TTC549 (cell line): ENCODE measurements around the gene ABHD14A.
"Not testable (repeated sequence)": the region's sequence is repeated elsewhere in the genome, so short reads cannot be mapped to it uniquely, and the experiment has no call there.

Source experiments
- FAIRE-seq: peaks from 2 replicates; lab custom pipeline; 2012; peaks lifted over from hg19 to GRCh38; lab: Jason Lieb, UNC

Gene ABHD14A

DNA sequence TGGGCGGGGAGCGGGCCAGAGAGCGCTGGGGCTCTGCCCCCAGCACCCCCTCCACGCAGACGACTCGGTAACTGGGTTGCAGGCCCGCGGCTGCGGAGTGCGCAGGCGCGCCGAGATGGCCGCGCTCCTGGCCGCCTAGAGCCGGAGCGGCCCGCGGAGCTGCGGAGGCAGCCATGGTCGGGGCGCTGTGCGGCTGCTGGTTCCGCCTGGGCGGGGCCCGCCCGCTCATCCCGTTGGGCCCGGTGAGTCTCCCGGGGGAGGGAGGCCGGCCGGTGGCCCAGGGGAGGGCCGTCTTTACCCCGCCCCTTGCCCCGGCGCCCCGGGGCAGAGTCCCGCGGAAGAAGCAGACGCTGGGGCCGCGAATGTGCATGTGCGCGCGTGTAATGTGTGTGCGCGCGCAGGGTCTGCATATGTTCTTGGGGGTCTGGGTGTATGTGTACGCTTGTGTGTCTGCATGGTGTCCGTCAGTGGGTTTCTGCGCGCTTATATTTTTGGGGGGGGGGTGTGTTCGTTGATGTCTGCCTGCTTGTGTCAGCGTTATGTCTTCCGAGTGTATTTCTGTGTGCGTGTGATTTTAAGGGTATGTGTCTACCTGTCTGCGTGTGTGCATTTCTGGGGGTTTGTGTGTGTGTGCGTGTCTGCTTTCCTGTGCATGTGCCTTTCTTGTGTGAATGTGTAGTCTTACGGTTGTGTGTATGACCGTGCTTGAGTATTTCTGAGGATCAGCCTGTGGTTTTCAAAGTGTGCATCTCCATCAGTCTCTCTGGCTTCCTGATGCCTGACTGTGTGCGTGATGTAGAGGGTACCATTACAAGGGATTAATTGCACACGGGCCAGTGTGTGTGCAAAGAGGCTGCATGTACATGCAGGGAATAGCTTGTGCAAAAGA lies at the start of gene ABHD14A:
ABHD14A (plus strand) TSS at position 102 of the 889 bp plus-strand sequence; CDS start at position 174, 72 bp downstream.
- FAIRE-seq = no peak

DNA sequence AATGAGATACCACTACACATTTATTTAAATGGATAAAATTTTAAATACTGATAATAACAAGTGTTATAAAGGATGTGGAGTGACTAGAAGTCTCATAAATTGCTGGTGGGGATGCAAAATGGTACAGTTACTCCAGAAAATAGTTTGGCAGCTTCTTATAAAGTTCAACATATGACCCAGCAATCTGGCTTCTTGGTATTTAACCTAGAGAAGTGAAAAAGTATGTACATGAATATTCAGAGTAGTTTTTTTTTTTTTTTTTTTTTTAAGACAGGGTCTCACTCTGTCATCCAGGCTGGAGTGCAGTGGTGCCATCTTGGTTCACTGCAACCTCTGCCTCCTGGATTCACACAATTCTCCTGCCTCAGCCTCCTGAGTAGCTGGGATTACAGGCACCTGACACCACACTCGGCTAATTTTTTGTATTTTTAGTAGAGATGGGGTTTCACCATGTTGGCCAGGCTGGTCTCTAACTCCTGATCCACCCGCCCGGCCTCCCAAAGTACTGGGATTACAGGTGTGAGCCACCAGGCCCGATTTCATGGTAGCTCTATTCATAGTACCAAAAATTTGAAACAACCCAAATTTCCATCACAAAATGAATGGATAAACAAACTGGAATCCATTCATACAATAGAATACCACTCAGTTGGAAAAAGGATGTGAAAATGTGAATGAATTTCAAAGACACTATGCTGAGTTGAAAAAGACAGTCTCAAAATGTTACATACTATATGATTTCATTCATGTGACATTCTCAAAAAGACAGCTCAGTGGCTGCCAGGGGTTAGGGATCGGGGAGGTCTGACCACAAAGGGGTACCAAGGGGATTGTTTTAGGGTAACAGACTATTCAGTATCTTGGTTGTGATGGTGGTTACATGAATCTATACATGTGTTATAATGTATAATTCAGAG lies 47.5 kb upstream of the ABHD14A start:
- no peak for FAIRE-seq

DNA sequence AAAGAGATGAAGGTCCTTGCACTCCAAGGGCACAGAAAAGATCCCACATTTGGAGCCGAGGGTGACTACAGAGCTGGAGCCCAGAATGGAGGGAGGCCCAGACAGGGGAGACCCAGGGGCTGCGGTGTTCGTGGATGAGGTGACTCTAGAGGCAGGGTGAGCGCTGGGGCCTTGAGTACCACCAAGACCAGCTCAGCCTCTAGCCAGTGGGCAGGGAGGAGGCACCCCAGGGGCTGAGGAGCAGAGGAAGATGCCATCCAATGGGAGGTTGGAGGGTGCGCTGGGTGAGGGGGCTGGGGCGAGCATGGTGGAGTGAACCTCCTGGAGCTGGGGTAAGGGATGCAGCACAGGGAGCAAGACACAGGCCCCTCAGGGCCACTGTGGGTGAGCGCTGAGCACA lies 46.4 kb upstream of the ABHD14A start:
- no peak for FAIRE-seq

DNA sequence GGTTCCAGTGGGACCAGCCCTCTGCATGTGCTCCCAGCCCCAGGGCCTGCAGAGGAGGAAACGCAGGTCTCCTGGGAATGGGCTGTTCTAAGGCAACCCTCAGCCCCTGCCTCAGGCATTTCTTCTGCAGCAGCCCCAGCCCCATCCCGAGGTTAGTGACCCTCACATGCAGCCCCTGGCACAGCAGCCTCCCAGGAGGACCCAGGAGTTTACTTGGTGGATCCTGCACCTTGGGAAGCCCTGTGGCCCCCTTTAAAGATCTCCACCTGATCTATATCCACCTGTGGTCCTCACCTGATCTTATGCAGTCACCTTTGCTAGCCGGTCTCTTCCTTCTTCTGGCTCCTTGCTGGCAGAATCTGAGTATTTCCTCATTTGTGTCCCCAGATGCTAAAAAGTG lies 45.9 kb upstream of the ABHD14A start:
- not testable (repeated sequence) for FAIRE-seq

DNA sequence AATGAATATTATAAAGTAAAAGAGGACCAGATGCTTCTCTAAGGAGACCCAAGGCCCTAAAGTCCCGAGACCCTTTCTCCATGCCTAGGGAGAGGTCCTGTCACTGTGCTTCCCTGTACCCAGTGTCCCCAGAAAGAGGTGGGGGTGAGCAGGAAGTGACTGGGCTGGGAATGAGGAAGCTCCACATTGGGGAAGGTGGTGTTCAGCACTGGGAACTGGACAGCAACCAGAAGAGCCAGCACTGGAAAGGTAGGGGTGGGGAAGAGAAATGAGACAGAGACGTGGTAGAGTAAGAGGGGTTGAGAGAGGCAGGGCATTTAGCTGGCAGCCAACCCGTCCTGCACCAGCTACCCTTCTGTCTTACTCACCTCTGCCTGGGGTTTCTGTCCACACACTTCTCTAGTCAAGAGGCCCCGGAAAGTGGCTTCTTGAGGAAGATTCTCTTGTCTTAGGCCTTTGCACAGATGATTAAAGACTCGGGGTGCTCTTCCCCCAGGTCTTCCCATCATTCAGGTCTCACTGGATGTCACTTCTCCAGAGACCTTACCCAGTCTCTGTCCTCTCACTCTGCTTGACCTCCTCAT lies 45.4 kb upstream of the ABHD14A start:
- no peak for FAIRE-seq

DNA sequence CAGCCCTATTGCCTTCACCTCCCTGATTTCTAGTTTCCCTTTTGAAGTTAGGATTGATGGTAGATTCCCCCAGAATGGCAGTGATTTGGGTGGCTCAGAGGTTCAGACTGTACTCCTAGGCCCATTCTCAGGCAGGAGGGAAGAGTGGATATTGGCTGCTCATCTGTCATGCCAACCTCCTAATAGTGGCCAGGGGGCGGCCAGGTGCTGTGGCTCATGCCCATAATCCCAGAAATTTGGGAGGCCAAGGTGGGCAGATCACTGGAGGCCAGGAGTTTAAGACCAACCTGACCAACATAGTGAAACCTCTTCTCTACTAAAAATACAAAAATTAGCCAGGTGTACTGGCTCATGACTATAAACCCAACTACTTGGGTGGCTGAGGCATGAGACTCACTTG lies 44.4 kb upstream of the ABHD14A start:
- FAIRE-seq = no peak

DNA sequence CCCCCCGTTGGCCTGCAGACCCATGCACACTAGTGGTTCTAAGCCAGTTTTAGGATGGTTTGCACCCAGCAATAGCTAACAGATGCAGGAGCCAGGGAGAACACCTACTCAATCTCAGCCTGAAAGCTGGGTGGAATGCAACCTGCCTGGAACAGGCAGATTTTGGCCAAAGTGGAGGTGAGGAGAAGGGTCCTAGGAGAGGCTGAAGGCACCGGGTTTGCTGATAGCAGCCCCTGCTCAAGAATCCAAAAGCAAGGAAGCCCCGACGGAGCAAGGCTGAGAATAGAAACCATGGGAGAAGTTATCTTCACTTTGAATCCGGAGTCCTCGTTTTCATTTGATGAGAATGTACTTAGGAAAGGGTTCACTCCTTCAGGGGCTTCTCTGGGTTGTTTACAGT lies 43.1 kb upstream of the ABHD14A start:
- no peak for FAIRE-seq

DNA sequence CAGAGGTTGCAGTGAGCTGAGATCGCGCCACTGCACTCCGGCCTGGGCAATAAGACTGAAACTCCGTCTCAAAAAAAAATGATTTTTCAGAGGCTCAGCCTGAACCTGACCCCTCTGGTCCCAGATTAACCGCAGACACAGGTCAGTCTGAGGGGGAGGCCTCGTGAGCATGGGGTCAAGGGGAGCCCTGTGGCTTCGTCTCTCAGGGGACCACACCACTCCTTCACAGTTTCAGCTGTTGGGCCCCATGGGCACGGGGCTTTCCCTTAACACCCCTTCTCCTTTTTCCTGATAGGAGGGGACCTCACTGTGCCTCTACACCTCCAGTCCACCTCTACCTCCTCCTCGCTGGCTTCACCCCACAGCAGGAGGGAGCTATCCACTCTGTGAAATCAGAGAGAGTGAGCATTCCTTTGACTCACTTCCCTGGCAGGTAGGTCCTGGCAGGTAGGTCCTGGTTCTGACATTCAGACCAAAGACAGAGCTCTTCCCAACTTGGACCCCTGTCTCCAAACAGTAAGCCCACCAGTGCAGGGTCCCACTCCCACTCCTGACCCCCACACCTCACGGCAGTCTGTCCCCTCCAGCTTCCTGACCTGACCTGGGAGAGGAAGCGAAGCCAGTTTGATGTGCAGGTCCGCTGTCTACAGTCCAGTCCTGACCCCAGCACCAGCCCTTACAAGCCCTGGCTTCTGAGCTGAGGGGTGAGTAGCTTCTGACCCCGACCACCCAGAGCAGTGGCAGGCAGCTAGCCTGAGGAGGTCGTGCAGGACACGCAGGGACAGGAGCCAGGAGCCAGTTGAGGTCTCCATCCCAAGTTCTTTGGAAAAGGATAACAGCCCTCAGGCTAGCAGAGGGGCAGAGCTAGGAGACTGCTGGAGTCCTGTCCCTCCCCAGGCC lies 42.1 kb upstream of the ABHD14A start:
- FAIRE-seq = no peak

DNA sequence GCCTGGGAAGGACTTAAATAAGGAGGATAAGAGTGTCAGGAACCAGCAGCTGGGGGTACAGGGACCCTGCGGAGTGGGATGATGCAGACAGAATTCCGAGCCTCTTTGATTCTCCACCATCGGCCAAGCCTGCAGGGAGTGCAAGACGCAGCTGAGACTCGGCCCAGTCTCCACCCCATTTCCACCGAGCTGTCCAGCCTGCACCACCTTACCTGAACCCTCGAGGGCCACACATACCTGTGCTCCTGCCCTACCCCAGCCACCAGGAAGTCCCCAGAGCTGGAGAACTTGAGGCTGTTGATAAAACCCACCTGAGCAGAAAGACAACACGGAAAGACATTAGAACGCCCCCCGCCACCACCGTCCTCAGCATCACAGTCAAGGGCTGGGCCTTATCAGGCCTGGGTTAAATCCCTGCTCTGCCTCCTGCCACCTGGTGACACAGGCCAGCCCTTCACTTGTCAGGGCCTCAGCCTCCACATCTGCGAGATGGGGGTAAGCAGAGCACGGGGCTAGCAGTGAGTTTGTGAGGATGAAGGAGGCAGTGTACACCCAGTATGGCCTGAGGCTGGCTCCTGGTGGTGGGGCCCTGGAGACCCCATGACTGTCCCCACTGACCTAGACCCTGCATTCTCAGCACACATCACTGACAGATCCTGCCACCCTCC lies 41.3 kb upstream of the ABHD14A start:
- FAIRE-seq = no peak

DNA sequence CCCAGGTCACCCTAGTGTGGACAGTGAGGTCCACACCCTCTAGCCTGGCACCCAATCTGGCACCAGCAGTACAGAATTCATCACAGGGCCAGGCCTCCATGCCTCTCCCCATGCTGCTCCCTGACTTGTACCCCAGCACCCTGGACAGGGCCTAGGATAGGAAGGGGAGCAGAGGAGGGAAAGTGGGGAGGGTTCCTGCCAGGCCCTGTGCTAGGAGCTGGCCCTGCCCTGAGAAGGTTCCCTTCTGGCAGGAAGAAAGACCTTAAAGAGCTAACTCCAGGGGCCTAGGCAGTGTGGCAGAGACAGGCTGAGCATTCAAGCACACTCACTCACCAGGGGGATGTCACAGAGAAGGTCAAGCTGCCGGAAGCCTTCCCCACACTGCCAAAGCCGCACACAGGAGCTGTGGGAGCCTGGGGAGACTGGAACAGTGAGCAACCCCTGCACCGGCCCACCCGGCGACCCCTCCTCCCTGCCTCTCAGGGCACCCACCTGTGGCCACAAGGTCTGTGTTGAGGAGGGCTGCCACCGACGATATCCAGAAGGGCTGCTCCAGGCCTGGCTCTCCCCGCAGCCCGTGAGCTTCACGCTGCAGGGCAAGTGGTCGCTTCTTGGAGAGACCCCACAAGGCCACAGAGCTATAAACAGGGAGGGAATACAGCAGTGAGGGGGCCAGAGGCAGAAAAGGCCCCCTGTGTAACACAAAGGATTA lies 40.6 kb upstream of the ABHD14A start:
- no peak for FAIRE-seq

DNA sequence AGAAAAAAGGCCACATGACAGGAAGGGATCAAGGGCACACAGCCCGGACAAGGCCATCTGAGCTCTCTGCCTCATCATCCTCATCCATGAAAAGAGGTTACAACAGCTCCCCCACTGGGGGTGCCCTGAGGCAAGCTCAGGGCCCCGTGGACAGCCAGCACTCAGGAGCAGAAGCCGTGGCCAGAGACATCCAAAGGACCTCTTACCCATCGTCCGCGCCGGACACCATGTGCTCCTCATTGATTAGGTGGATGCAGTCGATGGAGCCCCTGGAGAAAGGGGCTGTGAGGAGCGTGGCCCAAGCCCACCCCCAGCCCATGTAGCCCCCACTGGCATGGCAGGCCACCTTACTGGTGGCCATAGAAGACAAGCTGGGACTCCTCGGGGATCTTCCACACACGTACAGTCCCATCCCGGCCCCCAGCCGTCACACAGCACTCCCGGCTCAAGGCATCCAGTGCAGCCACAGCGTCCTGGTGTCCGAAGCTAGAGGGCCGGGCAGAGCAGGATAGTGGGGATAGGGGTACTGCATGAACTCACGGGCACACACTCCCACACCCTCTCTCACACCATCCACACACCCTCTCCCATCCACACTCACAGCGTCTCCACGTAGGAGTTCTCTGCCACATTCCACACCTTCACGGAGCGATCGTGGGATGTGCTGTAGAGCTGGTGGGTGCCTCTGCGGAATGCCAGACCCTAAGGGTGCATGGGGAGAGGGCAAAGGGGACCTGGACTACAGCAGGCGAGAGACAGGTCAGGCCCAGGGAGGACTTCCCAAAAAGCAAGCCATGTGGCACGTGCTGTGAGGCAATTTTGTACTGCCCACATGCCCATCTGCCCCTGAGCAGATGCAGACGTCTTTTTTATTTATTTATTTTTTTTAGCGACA lies 39.6 kb upstream of the ABHD14A start:
- no peak for FAIRE-seq

DNA sequence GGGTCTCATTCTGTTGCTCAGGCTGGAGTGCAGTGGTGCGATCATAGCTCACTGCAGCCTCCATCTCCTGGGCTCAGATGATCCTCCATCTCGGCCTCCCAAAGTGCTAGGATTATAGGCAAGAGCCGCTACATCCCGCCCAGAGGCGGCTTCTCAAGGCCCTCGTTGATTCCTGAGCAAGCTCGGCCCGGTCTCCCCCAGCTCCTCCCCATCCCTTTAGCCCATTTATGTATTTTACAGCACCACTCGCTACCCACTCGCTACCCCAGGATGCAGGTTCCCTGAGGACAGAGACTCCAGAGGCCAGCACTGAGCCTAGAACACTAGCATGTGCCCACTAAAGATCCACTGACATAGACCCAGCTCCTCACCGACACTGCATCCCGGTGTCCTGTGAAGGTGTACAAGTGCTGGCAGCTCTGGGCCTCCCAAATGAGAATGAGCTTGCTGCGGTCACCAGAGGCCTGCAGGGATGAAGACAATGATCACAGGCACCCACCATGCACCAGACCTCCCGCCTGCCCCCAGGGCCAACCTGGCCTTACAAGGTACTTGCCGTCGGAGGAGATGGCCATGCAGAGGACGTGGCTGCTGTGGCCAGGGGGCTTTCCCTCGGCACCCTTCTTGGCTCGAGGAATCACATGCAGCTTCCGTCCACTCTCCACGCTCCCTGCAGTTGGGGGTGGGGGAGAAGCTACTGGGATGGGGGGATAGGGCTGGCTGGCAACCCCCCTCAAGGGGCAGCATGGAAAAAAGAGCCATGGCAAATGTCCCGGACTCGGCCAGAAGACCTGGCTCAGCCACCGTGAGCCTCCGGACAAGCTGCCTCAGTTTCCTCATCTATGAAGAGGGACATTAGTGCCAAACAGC lies 38.7 kb upstream of the ABHD14A start:
- FAIRE-seq = no peak

DNA sequence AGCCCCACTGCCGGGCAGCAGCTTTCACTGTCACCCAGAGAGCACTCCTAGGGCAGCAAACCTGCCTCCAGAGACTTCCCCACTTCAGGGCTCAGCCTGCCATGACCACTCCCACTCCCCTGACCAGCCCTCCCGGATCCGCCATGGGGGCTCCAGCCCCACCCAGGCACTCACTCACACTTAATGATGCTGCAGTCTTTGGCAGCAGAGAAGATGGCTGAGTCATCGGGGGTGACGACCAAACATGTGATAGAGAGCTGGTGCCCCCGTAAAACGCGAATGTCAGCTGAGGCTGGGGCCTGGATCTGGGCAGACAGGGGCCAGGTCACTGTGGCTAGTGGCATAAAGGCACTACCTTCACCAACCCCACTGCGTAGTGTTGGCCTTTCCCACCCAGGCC lies 37.9 kb upstream of the ABHD14A start:
- no peak for FAIRE-seq

DNA sequence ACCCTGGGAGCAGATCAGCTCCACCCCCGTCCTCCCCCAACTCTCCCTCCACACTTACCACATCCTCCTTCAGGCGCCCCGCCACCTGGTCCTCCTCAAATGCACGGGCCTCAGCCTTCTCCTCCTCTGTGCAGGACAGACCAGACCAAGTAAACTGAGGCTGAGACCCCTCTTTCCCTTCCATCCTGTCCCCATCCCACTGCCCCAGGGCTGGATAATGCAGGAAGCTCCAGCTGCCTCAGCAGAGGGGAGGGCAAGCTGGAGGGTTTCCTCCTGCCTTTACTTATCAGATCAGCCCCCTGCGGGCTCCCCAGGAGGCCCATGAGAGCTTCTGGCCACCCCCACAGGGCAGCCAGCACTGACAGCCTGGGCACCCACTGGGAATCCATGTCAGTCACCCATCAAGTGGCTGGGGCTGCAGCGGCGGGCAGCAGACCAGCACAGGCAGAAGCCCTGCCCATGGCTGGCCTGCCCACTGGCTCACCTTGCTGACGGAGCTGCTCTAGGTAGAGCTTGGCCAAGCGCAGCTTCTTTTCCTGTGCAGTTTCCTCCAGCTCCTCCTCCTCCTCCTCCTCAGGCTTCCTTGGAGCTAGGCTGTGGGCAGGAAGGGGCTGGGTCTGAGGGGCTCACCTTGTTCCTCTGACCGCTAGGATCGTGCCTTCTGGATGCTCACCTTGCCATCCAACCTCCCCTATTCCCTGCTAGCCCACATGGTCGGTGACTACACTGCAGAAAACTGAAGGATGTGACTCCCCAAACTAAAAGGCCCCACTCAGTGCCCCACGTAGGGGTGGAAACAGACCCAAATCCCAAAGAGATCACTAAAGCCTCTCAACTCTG lies 37.0 kb upstream of the ABHD14A start:
- FAIRE-seq = no peak

DNA sequence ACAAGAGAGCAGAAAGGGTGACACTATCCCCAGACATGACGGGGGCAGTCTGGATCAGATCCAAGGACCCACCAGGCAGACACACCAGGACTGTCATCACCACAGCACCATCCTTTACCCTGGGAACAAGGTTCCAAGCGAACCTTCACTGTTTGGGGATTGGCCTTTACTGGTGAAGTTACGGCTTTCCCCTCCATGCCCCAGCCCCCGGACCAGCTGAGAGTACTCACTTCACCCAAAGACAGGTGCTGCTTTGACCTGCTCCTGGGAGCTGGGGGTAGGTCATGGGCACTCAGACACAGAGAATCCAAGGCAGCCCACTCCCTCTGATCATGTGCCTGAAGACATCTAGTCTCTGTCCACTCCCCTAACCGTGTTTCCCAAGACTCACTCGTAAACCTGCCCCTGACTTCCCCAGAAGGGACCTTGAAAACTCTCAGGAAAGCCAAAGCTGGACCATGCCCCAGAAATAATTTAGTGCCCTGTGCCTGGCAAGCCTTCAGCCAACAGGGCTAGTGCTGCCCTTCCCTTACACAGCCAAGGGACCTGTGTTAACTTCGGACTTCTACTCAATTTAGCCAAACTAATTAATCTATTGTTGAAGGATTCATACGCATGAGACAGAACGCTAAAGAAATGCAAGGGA lies 36.0 kb upstream of the ABHD14A start:
- FAIRE-seq = no peak

DNA sequence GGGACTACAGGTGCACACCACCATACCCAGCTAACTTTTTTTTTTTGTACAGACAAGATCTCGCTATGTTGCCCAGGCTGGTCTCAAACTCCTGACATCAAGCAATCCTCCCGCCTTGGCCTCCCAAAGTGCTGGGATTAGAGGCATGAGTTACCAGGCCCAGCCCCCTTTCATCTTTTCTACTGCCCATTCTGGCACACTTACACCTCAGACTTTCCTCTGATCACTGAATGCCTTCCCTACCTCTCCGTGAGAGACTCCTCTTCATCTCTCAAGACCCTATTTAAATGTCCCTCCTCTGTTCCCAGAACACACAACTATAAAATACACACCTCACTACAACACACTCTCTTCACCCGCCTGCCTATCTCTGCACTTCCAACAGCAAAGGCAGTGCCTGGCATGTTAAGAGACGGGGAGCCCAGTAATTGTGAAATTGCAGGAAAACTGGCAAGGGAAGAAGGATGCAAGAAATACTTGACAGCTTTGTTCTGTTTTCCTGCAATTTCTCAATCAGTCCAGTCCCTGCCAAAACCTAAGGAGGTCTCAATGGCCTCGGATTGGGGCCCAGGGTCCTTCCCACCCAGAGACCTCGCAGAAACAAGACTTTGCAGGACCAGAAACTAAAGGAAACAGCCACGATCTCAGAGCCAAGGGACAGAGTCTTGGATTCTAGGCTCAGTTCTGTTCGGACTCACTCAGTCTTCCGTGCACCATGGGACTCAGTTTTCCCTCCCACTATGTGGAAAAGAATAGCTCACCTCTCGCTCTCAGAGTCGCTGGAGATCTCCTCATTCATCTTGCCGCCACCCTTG lies 34.0 kb upstream of the ABHD14A start:
- no peak for FAIRE-seq
